Stimulated activated CD8-positive, alpha-beta memory T cell treated with anti-CD3 and anti-CD28 coated beads, Interleukin-15, amount 100 ng/mL, for 1 hour (primary cell): ENCODE results near the gene D2HGDH.
"Not testable (repeated sequence)": the region's sequence is repeated elsewhere in the genome, so short reads cannot be mapped to it uniquely, and the experiment has no call there.

Experiments used
- DNase-seq: peaks from one replicate; pipeline ENCODE4 v3.0.0-alpha.2; 2020; ENCODE audit warnings: low read depth

Gene D2HGDH

DNA sequence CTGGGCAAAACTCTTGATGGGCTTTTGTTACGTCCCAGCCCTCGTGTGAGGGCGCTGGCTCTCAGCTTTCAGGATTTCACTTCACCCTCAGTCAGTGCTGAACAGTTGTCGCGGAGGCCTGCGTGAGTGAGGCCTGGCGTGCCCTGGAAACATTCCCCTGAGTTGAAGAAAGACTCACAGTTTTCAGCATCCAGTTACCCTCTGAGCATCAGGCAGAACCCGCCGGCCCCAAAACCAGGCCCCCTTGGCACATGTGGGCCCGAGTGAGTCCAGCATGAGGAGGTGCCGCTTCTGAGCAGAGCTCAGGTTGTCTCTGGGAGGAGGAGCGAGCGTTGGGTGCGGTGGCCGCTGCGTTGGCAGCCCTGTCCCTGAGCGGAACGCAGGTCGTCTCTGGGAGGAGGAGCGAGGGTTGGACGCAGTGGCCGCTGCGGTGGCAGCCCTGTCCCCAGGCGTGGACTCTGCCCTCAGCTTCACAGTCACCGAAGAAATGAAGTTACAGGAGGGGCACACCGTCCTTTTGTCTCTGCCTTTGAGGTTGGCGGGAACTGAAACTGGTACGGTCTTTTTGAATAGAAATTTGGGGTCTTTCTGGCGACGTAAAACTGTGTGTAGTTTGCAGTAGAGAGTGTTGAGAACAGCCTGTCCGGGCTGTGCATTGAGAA is 74.4 kb downstream of the D2HGDH start, which contains the start of gene NEU4:
Gene NEU4 (plus strand): TSS at position 473 of the 662 bp plus-strand sequence. CDS start 5,292 bp downstream, outside the sequence.
- no peak for DNase-seq

- DNase-seq, result no peak
Observed at GRCh38 chr2:241809383-241810306, 75.2 kb downstream of the D2HGDH start.

GRCh38 chr2:241810307-241811200 is 76.1 kb downstream of the D2HGDH start:
- DNase-seq, result no peak

DNA sequence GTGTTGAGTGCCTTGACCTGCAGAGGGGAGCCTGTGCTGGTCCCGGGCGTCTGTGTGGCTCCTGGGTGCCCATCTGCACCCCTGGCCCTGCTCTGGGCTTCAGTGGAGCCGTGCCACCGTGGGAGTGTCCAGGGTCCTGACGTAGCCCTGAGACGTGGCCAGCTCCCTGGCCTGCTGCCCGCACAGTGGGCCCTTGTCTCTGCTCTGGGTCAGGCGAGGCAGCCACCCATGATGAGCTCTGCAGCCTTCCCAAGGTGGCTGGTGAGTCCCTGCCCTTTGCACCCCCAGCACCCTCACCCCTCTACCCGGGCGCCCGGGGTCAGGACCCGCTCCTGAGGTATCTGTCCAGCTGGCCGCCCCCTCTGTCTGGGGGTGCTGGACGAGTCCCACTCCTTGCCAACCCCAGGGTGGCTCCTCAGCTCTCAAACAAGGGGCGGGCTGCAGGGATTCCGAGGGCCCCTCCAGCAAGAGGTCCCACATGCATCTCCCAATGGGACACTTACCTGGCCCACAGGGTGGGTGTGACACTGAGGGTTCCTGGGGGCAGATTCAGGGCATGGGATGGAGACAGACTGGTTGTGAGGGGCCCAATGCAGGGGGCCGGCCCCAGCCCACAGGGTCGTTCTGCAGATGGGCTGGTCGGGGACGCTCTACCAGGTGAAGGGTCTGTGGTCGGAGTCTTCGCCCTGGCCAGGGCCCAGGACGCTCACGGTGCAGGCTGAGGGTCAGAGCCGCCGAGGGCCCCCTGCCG is 76.9 kb downstream of the D2HGDH start:
- DNase-seq, result no peak

DNA sequence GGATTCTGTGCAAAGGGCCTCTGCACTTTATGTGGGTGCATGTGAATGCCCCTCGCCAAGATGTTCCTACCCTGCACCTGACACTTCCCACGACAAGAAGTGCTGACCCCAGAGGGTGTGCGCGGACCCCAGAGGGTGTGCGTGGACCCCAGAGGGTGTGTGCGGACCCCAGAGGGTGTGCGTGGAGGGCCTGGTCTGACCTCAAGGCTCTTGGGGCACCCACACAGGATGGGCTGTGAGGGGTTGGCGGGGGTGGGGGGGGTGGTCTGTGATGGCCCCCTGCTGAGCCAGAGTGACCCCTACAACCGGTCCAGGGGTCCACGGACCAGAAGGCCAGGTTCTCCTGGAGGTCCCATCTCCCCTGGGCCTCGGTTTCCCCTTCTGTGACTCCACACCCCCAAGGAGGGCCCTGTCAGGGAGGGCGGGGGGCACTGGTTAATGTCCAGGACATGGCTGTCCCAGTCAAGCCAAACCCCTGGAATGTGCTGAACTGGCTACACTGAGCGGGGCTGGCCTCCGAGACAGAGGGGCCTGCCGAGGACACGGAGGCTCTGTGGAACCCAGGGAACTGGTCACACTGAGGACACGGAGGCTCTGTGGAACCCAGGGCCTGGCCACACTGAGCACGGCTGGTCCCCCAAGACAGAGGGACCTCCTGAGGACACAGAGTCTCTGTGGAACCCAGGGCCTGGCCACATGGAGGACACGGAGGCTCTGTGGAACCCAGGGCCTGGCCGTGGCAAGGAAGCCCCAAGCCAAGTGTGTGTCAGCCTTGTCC is 77.7 kb downstream of the D2HGDH start:
- DNase-seq, result no peak

DNA sequence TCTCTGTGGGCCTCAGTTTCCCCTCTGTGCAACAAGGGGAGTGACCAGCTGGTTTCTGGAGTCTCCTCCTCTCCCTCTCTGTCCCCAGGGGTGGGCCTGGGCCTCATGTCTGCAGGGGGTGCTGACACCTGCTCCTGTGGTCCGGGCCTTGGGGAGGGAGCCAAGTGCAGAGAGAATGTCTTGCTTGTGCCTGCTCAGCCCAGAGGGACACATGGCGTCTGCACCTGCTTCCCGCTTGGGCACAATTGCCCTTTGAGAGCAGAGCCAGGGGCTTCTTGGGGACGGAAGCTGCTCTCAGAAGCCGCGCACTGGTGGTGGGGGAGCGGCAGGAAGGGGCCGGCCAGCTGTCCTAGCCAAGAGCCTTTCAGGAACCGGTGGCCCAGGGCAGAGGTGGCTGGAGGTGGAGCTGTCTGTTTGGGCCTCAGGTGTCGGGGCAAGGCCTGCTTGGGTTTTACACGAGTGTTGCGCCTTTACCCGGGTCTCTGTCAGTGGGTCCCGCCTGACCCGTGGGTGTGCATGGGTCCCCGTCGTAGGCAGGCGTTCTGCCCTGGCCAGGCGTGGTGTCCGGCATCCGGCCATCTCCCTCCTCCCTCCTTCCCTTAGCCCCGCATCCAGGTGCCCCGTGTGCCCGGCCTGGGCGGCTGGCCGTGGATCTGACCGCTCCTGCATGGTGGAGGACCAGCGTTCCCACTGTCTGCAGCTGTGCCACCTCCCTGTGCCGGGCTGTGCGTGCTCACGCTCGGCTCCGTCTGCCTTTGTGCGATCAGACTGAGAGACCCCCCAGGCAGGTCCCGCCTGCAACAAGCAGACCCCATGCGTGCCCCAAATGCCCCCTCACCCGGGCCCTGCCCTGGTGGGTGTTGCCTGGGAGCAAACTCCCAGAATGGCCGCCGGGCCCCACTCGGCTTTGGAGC is 78.6 kb downstream of the D2HGDH start:
- DNase-seq, result no peak

GRCh38 chr2:241813644-241814392 is 79.4 kb downstream of the D2HGDH start:
- DNase-seq, result no peak

DNA sequence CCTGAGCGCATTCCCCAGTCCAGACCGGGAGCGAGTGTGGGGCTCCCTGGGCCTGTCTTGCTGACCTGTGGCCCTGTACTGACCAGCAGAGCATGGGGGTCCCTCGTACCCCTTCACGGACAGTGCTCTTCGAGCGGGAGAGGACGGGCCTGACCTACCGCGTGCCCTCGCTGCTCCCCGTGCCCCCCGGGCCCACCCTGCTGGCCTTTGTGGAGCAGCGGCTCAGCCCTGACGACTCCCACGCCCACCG is 79.9 kb downstream of the D2HGDH start:
- DNase-seq, result no peak

- DNase-seq, result no peak
Observed at GRCh38 chr2:241814643-241815476, 80.4 kb downstream of the D2HGDH start.

DNA sequence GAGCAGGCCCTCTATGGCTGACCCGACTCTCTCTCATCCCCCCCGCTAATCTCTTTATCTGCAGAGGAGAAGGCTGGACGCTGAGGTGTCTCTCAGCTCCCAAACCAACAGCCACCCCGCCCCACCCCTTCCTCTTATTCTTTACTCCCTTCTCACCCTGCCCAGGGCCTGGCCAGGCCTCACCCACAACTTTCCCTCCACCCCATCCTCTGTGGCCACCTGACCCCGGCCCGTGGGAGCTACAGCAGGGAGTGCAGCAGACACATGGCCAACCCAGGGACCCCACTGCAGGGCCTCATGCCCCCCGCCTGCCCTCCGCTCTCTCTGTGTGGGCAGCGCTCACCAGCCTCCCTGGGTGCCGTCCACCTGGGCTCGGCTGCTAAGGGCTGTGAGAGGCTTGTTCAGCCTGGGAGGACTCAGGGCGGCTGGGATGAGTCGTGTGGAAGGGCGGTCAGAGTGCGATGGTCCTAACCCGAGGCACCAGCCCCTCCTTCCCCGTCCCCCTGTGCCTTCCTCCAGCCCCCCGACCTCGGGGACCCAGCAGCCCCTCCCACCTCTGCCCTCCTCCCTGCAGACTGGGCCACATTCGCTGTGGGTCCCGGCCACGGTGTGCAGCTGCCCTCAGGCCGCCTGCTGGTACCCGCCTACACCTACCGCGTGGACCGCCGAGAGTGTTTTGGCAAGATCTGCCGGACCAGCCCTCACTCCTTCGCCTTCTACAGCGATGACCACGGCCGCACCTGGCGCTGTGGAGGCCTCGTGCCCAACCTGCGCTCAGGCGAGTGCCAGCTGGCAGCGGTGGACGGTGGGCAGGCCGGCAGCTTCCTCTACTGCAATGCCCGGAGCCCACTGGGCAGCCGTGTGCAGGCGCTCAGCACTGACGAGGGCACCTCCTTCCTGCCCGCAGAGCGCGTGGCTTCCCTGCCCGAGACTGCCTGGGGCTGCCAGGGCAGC is 81.3 kb downstream of the D2HGDH start:
- no peak for DNase-seq

GRCh38 chr2:241816431-241817121 is 82.1 kb downstream of the D2HGDH start:
- DNase-seq, result no peak

DNA sequence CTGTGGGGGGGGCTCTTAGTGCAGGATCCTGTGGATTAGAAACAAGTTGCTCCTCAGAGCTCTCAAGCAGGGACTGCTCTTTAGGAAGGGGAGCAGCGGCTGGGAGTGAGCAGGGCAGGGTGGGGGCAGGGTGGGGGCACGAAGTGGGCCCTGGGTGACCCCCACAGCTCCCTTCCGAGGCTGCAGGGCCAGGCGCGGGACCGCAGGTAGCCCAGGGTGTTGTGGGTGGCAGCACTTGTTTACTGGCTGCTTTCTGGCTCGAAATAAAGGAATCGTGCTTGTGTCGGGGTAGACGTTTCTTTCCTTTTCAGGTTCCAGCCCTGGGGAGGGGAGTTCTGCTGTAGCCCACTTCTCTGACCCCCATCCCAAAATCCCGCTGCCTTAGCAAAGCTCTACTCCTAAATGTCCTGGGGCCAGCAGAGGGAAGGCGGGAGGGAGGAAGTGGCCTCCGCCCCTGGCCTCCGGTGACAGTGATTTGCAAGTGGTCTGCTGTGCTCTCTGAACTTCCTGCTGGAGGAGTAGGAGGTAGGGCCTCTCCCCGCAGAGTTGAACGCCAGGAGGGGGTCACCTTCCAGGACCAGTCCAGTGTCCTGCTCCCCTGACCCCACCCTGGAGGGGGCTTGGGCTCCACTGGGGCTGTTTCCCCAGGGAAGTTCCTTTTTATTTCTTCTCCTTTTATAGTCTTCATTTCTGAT is 82.8 kb downstream of the D2HGDH start:
- no peak for DNase-seq

DNA sequence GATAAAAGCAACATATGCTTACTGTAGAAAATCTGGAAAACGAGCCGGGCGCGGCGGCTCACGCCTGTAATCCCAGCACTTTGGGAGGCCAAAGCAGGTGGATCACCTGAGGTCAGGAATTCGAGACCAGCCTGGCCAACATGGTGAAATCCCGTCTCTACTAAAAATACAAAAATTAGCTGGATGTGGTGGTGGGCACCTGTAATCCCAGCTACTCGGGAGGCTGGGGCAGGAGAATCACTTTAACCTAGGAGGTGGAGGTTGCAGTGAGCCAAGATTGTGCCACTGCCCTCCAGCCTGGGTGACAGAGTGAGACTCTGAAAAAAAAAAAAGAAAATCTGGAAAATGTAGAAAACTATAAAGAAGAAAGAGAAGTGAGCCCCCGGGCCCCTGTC is 83.4 kb downstream of the D2HGDH start:
- DNase-seq, result not testable (repeated sequence)
